ENCODE data around the gene NPC1L1.
"Not testable (repeated sequence)": the region's sequence is repeated elsewhere in the genome, so short reads cannot be mapped to it uniquely, and the experiment has no call there.

NPC1L1 gene

DNA sequence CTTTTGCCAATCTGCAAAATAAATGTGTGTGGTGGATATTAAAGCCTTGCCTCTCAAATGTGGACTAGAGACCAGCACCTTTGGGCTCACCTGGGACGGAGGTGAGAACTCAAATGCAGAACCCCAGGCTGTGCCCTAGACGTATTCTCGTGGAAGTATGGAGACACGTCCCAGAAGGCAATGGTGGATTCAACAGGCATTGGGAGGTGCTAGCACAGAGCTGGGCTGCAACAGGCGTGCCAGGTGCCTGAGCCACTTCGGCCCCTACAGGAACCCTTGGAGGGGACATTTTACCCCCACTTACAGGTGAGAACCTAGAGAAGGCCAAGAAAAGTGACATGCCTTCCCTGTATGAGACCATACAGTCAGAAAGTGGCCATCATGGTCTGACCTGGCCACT lies 20.4 kb upstream of the NPC1L1 start:
- DNase-seq (ENCODE audit: extremely low spot score) = no peak
- CTCF ChIA-PET = interaction anchor here (1.0 to 1.3 kb wide), 2 partner anchors 9 to 320 kb away, joined by 3 read pairs; no protein-coding TSS in a partner anchor
- TF ChIP-seq, protein P1, sequence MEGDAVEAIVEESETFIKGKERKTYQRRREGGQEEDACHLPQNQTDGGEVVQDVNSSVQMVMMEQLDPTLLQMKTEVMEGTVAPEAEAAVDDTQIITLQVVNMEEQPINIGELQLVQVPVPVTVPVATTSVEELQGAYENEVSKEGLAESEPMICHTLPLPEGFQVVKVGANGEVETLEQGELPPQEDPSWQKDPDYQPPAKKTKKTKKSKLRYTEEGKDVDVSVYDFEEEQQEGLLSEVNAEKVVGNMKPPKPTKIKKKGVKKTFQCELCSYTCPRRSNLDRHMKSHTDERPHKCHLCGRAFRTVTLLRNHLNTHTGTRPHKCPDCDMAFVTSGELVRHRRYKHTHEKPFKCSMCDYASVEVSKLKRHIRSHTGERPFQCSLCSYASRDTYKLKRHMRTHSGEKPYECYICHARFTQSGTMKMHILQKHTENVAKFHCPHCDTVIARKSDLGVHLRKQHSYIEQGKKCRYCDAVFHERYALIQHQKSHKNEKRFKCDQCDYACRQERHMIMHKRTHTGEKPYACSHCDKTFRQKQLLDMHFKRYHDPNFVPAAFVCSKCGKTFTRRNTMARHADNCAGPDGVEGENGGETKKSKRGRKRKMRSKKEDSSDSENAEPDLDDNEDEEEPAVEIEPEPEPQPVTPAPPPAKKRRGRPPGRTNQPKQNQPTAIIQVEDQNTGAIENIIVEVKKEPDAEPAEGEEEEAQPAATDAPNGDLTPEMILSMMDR (IDR thresholded peaks at IDR 0.05; ENCODE audit: control extremely low read depth, extremely low read depth, low read depth, missing control alignments) = no peak
- POLR2A ChIA-PET = no interaction called here

DNA sequence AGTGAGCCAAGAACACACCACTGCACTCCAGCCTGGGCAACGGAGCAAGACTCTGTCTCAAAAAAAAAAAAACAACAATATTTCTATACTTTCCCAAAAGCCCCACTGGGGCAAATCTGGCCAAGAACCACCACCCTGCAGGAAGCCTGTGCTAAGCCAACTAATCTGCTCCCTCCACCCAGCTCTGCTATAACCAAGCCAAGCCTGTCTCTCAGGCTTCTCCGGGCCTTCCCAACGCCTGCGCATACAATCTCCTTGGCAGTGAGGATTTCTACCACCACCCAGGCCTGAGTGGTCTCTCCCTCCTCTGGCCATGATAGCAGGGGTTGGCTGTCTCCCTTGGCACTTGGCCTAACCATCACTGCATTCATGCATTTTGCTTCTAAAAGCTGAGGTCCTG lies 18.4 kb upstream of the NPC1L1 start:
- TF ChIP-seq, protein P1 (IDR thresholded peaks at IDR 0.05; ENCODE audit: control extremely low read depth, extremely low read depth, low read depth, missing control alignments) = no peak
- DNase-seq (ENCODE audit: extremely low spot score) = no peak
- POLR2A ChIA-PET = interaction anchor here (1.3 kb wide), 1 partner anchor 10 kb away, joined by 3 read pairs; no protein-coding TSS in a partner anchor
- CTCF ChIA-PET = interaction anchor here (1.3 to 1.9 kb wide), 2 partner anchors 25 to 288 kb away, joined by 4 to 9 read pairs; partner anchors contain the start of gene H2AZ2

DNA sequence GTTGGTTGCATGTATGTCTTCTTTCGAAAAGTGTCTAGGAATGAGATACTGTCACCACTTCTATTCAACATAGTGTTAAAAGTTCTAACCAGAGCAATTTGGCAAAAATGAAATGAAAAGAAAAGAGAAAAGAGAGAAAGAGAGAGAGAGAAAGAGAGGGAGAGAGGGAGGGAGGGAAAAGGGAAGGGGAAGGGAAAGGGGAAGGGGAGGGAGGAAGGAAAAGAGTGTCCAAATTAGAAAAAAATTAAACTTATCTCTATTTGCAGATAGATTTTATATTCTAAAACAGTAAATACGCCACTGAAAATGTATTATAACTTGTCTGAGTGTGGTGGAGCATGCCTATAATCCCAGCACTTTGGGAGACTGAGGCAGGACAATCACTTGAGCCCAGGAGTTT lies 16.4 kb upstream of the NPC1L1 start:
- POLR2A ChIA-PET = interaction anchor here (1.0 kb wide), 1 partner anchor 17 kb away, joined by 3 read pairs; no protein-coding TSS in a partner anchor
- TF ChIP-seq, protein P1 (IDR thresholded peaks at IDR 0.05; ENCODE audit: control extremely low read depth, extremely low read depth, low read depth, missing control alignments) = no peak
- CTCF ChIA-PET = no interaction called here
- DNase-seq (ENCODE audit: extremely low spot score) = no peak

DNA sequence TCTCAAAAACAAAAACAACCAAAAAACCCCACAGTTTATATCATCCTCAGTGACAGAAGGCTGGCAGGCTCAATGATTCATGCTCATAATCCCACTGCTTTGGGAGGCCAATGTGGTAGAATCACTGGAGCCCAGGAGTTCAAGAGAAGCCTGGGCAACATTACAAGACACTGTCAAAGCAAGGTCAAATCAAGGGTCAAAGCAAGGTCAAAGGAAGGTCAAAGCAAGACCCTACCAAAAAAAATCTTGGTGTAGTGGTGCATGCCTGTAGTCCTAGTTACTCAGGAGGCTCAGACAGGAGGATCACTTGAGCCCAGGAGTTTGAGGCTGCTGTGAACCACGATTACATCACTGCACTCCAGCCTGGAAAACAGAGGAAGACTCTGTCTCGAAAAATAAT lies 14.2 kb upstream of the NPC1L1 start:
- TF ChIP-seq, protein P1 (IDR thresholded peaks at IDR 0.05; ENCODE audit: control extremely low read depth, extremely low read depth, low read depth, missing control alignments) = no peak
- DNase-seq (ENCODE audit: extremely low spot score) = no peak
- ChIA-PET CTCF (interaction anchor here (0.8 to 1.8 kb wide), 3 partner anchors 9 to 312 kb away, joined by 3 to 12 read pairs (median 4); no protein-coding TSS in a partner anchor), POLR2A (no interaction called here)

DNA sequence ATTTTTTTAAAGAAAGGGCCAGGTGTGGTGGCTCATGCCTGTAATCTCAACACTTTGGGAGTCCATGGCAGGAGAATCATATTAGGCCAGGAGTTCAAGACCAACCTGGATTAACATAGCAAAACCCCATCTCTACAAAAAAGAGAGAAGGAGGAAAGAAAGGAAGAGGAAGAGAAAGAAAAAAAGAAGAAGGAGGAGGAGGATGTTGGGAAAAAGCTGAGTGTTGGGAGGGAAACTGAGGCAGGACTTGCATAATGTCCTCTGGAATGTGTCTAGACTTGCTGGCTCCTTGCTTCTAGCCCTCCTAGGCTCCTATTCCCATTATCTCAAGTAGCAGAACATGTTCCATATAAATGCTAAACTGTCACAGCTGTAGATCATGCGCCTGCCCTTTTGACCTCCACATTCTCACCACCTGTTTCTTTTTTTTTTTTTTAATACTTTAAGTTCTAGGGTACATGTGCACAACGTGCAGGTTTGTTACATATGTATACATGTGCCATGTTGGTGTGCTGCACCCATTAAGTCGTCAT lies 11.4 kb upstream of the NPC1L1 start:
- POLR2A ChIA-PET; DNase-seq (ENCODE audit: extremely low spot score): not testable (repeated sequence)
- CTCF ChIA-PET = interaction anchor here (0.9 to 3.9 kb wide), 3 partner anchors 9 to 15 kb away, joined by 3 to 25 read pairs (median 3); no protein-coding TSS in a partner anchor

DNA sequence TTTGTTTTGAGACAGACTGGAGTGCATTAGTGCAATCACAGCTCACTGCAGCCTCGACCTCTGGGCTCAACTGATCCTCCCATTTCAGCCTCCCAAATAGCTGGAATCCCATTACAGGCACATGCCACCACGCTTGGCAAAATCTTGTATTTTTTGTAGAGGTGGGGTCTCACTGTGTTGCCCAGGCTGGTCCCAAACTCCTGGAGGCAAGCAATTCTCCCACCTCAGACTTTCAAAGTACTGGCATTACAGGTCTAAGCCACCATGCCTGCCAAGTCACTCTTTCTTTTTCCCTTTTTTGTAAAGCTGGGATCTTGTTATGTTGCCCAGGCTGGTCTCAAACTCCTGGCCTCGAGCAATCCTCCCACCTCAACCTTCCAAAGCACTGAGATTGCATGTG lies 8.3 kb upstream of the NPC1L1 start:
- TF ChIP-seq, protein P1 (IDR thresholded peaks at IDR 0.05; ENCODE audit: control extremely low read depth, extremely low read depth, low read depth, missing control alignments) = no peak
- POLR2A ChIA-PET = interaction anchor here (1.4 kb wide), 1 partner anchor 15 kb away, joined by 3 read pairs; no protein-coding TSS in a partner anchor
- DNase-seq (ENCODE audit: extremely low spot score) = no peak
- CTCF ChIA-PET = interaction anchor here (0.9 to 3.9 kb wide), 3 partner anchors 14 to 16 kb away, joined by 3 to 18 read pairs (median 5); no protein-coding TSS in a partner anchor

DNA sequence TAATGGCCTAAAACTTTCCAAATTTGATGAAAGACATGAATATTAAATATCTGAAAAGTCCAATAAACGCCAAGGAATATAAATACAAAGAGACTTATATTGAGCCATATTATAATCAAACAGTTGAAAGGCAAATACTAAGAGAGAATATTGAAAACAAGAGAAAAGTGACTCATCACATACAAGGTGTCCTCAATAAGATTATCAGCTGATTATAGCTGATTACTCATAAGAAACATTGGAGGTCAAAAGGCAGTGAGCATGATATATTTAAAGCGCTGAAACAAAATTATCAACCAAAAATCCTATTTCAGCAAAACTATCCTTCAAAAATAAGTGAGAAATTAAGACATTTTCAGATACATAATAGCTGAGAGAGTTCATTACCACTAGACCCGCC lies 7.8 kb upstream of the NPC1L1 start:
- CTCF ChIA-PET = interaction anchor here (0.9 to 7.2 kb wide), 3 partner anchors 13 to 16 kb away, joined by 3 to 53 read pairs (median 18); no protein-coding TSS in a partner anchor
- DNase-seq (ENCODE audit: extremely low spot score) = no peak
- POLR2A ChIA-PET = interaction anchor here (1.4 kb wide), 1 partner anchor 16 kb away, joined by 3 read pairs; no protein-coding TSS in a partner anchor
- TF ChIP-seq, protein P1 (IDR thresholded peaks at IDR 0.05; ENCODE audit: control extremely low read depth, extremely low read depth, low read depth, missing control alignments) = no peak

Measured in GM10248 (cell line).